NCI-H774 (cell line): ENCODE measurements around the gene LZTS2.

ENCODE experiments used
- DNase-seq: peaks from one replicate; lab custom pipeline; 2025; lab: John Stamatoyannopoulos, UW

The LZTS2 gene

DNA sequence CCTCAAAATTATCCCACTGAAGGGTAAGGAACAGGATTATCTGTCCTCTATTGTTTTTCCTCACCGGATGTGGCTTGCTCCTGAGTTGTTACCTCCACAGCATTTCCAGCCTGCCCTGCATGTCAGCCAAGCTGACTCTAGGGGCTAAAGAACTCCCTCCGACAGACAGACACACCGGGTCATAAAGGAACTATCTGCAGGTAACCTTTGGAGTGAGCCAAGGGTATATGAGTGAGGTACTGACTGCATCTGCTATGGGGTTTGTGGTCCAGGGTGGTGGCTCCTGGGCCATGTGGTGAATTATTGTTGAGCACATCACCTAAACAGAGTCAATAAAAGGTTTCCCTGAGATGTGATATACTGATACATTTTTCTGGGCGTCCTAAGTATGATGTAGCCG is 55.3 kb downstream of the LZTS2 start:
- DNase-seq: no peak

DNA sequence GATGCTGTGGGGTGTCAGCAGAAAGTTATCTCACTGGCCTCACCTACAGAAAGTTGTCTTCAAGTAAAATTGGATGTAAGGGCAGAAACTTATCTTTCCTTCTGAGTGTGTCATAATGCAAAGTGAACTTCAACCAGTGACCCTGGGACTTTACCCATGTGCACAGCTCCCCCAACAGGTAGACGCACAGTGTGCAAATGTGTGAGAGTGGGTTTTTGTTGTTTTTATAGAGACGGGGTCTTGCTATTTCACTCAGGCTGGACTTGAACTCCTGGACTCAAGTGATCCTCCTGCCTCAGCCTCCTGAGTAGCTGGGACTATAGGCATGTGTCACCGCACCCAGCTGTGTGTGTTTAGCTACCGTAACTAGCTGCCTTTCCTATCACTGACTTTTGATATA is 55.8 kb downstream of the LZTS2 start:
- no peak for DNase-seq

DNA sequence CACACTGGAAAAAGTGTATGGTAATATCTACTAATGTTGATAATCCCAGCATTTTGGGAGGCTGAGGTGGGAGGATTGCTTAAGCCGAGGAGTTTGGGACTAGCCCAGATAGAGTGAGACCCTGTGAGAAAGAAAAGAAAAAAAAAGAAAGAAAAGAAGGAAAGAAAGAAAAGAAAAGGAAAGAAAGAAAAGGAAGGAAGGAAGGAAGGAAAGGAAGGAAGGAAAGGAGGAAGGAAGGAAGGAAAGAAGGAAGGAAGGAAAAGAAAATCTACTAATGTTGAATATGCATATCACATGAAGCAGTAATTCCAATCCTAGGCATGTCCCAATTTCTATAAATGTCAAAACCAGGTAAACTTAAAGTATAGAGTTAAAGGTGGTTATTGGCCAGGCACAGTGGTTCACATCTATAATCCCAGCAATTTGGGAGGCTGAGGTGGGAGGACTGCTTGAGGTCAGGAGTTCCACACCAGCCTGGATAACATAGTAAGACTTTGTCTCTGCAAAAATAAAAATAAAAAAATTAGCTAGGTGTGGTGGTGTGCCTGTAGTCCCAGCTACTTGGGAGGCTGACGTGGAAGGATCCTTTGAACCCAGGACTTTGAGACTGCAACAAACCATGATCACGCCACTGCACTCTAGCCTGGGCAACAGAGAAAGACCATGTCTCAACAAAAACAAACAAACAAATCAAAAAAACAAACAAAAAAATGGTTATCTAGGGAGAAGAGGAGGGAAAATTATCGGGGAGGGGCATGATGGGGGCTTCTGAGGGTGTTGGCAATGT is 57.0 kb downstream of the LZTS2 start:
- no peak for DNase-seq
